Measurements from ENCODE around the gene FBXW4. TPM values are rescaled to one million over a fixed set of nuclear protein-coding genes. Genes with fewer than 3 reads are reported as not detected.

FBXW4 gene
- total RNA-seq, 1 experiment from 2014 or later, result 38.4 TPM

- H3K27ac ChIP-seq, result no peak overlapping the region
- no peak overlapping the region for H3K4me3 ChIP-seq
- no peaks in the 10 kb centered on the region for H3K36me3 ChIP-seq
- DNase-seq, result no peak
- no peaks in the 10 kb centered on the region for H3K4me1 ChIP-seq
- H3K9me3 ChIP-seq (replicated peaks), result no peaks in the 10 kb centered on the region
- no peaks in the 10 kb centered on the region for H3K27me3 ChIP-seq
These were observed 114.2 kb downstream of the FBXW4 start for GRCh38 chr10:101580486-101581399.

- DNase-seq, result no peak
- H3K27me3 ChIP-seq, result no peaks in the 10 kb centered on the region
- no peaks in the 10 kb centered on the region for H3K36me3 ChIP-seq
- H3K27ac ChIP-seq, result no peak overlapping the region
- no peaks in the 10 kb centered on the region for H3K4me1 ChIP-seq
- no peaks in the 10 kb centered on the region for H3K9me3 ChIP-seq (replicated peaks)
- no peak overlapping the region for H3K4me3 ChIP-seq
These were observed 115.5 kb downstream of the FBXW4 start for GRCh38 chr10:101579516-101579870.

GRCh38 chr10:101578803-101579515 is 116.0 kb downstream of the FBXW4 start:
- H3K36me3 ChIP-seq, result no peaks in the 10 kb centered on the region
- no peak overlapping the region for H3K4me3 ChIP-seq
- no peaks in the 10 kb centered on the region for H3K4me1 ChIP-seq

GRCh38 chr10:101578192-101578591 is 116.8 kb downstream of the FBXW4 start:
- no peaks in the 10 kb centered on the region for H3K4me1 ChIP-seq
- H3K4me3 ChIP-seq, result no peak overlapping the region
- H3K27ac ChIP-seq, result no peak overlapping the region
- DNase-seq, result no peak
- no peaks in the 10 kb centered on the region for H3K9me3 ChIP-seq (replicated peaks)
- H3K27me3 ChIP-seq, result no peaks in the 10 kb centered on the region
- no peaks in the 10 kb centered on the region for H3K36me3 ChIP-seq

More at GRCh38 chr10:101578803-101579515, 116.0 kb downstream of the FBXW4 start:
- Histone ChIP-seq H3K27me3 (no peaks in the 10 kb centered on the region), H3K9me3 (replicated peaks) (no peaks in the 10 kb centered on the region), H3K27ac (no peak overlapping the region)
- DNase-seq, result no peak

GRCh38 chr10:101577121-101577871 is 117.7 kb downstream of the FBXW4 start:
- no peaks in the 10 kb centered on the region for H3K27me3 ChIP-seq
- no peak overlapping the region for H3K27ac ChIP-seq
- DNase-seq, result no peak
- no peaks in the 10 kb centered on the region for H3K4me1 ChIP-seq
- H3K36me3 ChIP-seq, result no peaks in the 10 kb centered on the region
- H3K9me3 ChIP-seq (replicated peaks), result peaks cover 5% of the 10 kb centered on the region
- no peak overlapping the region for H3K4me3 ChIP-seq

- H3K4me1 ChIP-seq, result no peaks in the 10 kb centered on the region; the same call in 1 of the 2 replicates
- H3K27ac ChIP-seq, result no peak overlapping the region
- no peak overlapping the region for H3K4me3 ChIP-seq
- H3K9me3 ChIP-seq (replicated peaks), result peaks cover 5% of the 10 kb centered on the region
- no peaks in the 10 kb centered on the region for H3K36me3 ChIP-seq
- no peak for DNase-seq
- no peaks in the 10 kb centered on the region for H3K27me3 ChIP-seq
These were observed 118.6 kb downstream of the FBXW4 start for GRCh38 chr10:101576211-101576863.

- Histone ChIP-seq H3K27ac (no peak overlapping the region), H3K9me3 (replicated peaks) (peaks cover 5% of the 10 kb centered on the region), H3K36me3 (no peaks in the 10 kb centered on the region), H3K27me3 (no peaks in the 10 kb centered on the region), H3K4me3 (no peak overlapping the region), H3K4me1 (no peaks in the 10 kb centered on the region; the same call in 1 of the 2 replicates)
- no peak for DNase-seq
These were observed 119.3 kb downstream of the FBXW4 start for GRCh38 chr10:101575580-101576210.

GRCh38 chr10:101575091-101575490 is 119.9 kb downstream of the FBXW4 start:
- DNase-seq, result no peak
- no peaks in the 10 kb centered on the region; the same call in 1 of the 2 replicates for H3K4me1 ChIP-seq
- no peaks in the 10 kb centered on the region for H3K36me3 ChIP-seq
- H3K27me3 ChIP-seq, result no peaks in the 10 kb centered on the region
- H3K4me3 ChIP-seq, result no peak overlapping the region
- H3K9me3 ChIP-seq (replicated peaks), result peaks cover 5% of the 10 kb centered on the region
- H3K27ac ChIP-seq, result no peak overlapping the region

- Histone ChIP-seq H3K27ac (no peak overlapping the region), H3K4me3 (no peak overlapping the region), H3K36me3 (no peaks in the 10 kb centered on the region), H3K4me1 (no peaks in the 10 kb centered on the region; the same call in 1 of the 2 replicates), H3K9me3 (replicated peaks) (peaks cover 5% of the 10 kb centered on the region), H3K27me3 (no peaks in the 10 kb centered on the region)
- no peak for DNase-seq
These were observed 120.9 kb downstream of the FBXW4 start for GRCh38 chr10:101573885-101574753.

- no peak for DNase-seq
- no peak overlapping the region for H3K27ac ChIP-seq
- H3K9me3 ChIP-seq (replicated peaks), result peaks cover 5% of the 10 kb centered on the region
- H3K4me1 ChIP-seq, result no peaks in the 10 kb centered on the region; the same call in 1 of the 2 replicates
- no peaks in the 10 kb centered on the region for H3K27me3 ChIP-seq
- H3K36me3 ChIP-seq, result no peaks in the 10 kb centered on the region
- no peak overlapping the region for H3K4me3 ChIP-seq
These were observed 122.2 kb downstream of the FBXW4 start for GRCh38 chr10:101572785-101573184.

- H3K4me1 ChIP-seq, result peaks cover 2% of the 10 kb centered on the region
These were observed 122.8 kb downstream of the FBXW4 start for GRCh38 chr10:101572126-101572525.

GRCh38 chr10:101571271-101571925 is 123.6 kb downstream of the FBXW4 start:
- Histone ChIP-seq H3K27ac (no peak overlapping the region), H3K4me1 (peaks cover 5% of the 10 kb centered on the region), H3K36me3 (no peaks in the 10 kb centered on the region), H3K4me3 (no peak overlapping the region; the same call in 1 of the 2 replicates), H3K27me3 (no peaks in the 10 kb centered on the region), H3K9me3 (replicated peaks) (peaks cover 5% of the 10 kb centered on the region)
- DNase-seq, result no peak

More at GRCh38 chr10:101572126-101572525, 122.8 kb downstream of the FBXW4 start:
- no peak for DNase-seq
- H3K9me3 ChIP-seq (replicated peaks), result peaks cover 5% of the 10 kb centered on the region
- H3K4me3 ChIP-seq, result no peak overlapping the region
- no peak overlapping the region for H3K27ac ChIP-seq
- H3K36me3 ChIP-seq, result no peaks in the 10 kb centered on the region
- no peaks in the 10 kb centered on the region for H3K27me3 ChIP-seq
